Activated CD8-positive, alpha-beta T cell treated with anti-CD3 and anti-CD28 coated beads for 36 hours (primary cell): Measurements from ENCODE around the gene SF3B3. TPM values are rescaled to one million over a fixed set of nuclear protein-coding genes. Genes with fewer than 3 reads are reported as not detected.

Experiments used
- ATAC-seq: fragments of 200-7000 bp; cut with Tn5 transposase; one replicate; pipeline ENCODE4 v1.10.0; 2021; ENCODE audit warnings: mild to moderate bottlenecking, moderate library complexity
- CTCF ChIA-PET: fragments of 350-600 bp; sonication (Branson Sonifier 250); formaldehyde crosslinking; loops from one replicate; lab custom pipeline; 2021; ENCODE audit warnings: antibody characterized with exemption; lab: Charles Lee
- POLR2A ChIA-PET: fragments of 350-600 bp; sonication (Branson Sonifier 250); formaldehyde crosslinking; loops from one replicate; lab custom pipeline; 2021; ENCODE audit warnings: antibody characterized with exemption; lab: Charles Lee
- DNase-seq: peaks from one replicate; pipeline ENCODE4 v3.0.0-alpha.2; 2020
- H3K27ac Mint-ChIP-seq: one replicate; pipeline ENCODE4 v1.8.0; 2021; ENCODE audit warnings: mild to moderate bottlenecking, mixed read lengths
- H3K27me3 Mint-ChIP-seq: one replicate; pipeline ENCODE4 v1.8.0; 2021; ENCODE audit warnings: mixed read lengths
- H3K36me3 Mint-ChIP-seq: one replicate; pipeline ENCODE4 v1.8.0; 2021; ENCODE audit warnings: low read depth, mixed read lengths
- H3K4me1 Mint-ChIP-seq: one replicate; pipeline ENCODE4 v1.8.0; 2021; ENCODE audit warnings: low read depth, mixed read lengths
- H3K4me3 Mint-ChIP-seq: one replicate; pipeline ENCODE4 v1.8.0; 2021; ENCODE audit warnings: mild to moderate bottlenecking, moderate library complexity, mixed read lengths
- H3K9me3 Mint-ChIP-seq: one replicate; pipeline ENCODE4 v1.8.0; 2021; ENCODE audit warnings: mixed read lengths
- CTCF ChIP-seq: fragments of 200-600 bp; IDR thresholded peaks from one replicate; pipeline ENCODE4 v1.8.0; 2022; ENCODE audit warnings: antibody characterized with exemption, mild to moderate bottlenecking
- intact Hi-C: fragments of 100-400 bp; cut with micrococcal nuclease; formaldehyde crosslinking; loops from one replicate; pipeline ENCODE4 v1.10.0; 2022
- total RNA-seq, 2 experiments: library from RNA; stranded (reverse); gene quantifications; one replicate each; pipeline ENCODE4 v1.2.3, GENCODE V29; 2021

The SF3B3 gene
- total RNA-seq, 2 experiments from 2014 or later, result 543 to 552 TPM

GRCh38 chr16:70494202-70494770, 29.3 kb upstream of the SF3B3 start:
- POLR2A ChIA-PET, result interaction anchor here (1.7 kb wide), 1 partner anchor 15 kb away, joined by 5 read pairs; no protein-coding TSS in a partner anchor
- Mint-ChIP-seq H3K4me1 (peaks cover 17% of the 10 kb centered on the region), H3K36me3 (peaks cover 16% of the 10 kb centered on the region), H3K4me3 (no peak overlapping the region), H3K27ac (peak overlapping the region; percentile 15), H3K27me3 (no peaks in the 10 kb centered on the region), H3K9me3 (no peaks in the 10 kb centered on the region)
- no peak for TF ChIP-seq CTCF
- peak; percentile 58 for ATAC-seq
- CTCF ChIA-PET, result interaction anchor here (1.0 kb wide), 1 partner anchor 15 kb away, joined by 3 read pairs; no protein-coding TSS in a partner anchor
- no peak for DNase-seq
- intact Hi-C loops, result no loop called here

- peaks cover 16% of the 10 kb centered on the region for H3K36me3 Mint-ChIP-seq
- POLR2A ChIA-PET, result interaction anchor here (1.0 to 1.7 kb wide), 2 partner anchors 16 to 30 kb away, joined by 3 to 5 read pairs; no protein-coding TSS in a partner anchor
- no peak for TF ChIP-seq CTCF
- CTCF ChIA-PET, result no interaction called here
- DNase-seq, result no peak
- H3K27me3 Mint-ChIP-seq, result no peaks in the 10 kb centered on the region
- peak overlapping the region; percentile 15 for H3K27ac Mint-ChIP-seq
- intact Hi-C loops, result no loop called here
- peak; percentile 58 for ATAC-seq
- H3K4me1 Mint-ChIP-seq, result peaks cover 17% of the 10 kb centered on the region
- no peaks in the 10 kb centered on the region for H3K9me3 Mint-ChIP-seq
- no peak overlapping the region for H3K4me3 Mint-ChIP-seq
These were observed 28.8 kb upstream of the SF3B3 start for GRCh38 chr16:70494777-70495176.

GRCh38 chr16:70495425-70496182, 28.0 kb upstream of the SF3B3 start:
- intact Hi-C loops, result no loop called here
- no peak for TF ChIP-seq CTCF
- DNase-seq, result no peak
- no peaks in the 10 kb centered on the region for H3K9me3 Mint-ChIP-seq
- no peak overlapping the region for H3K27ac Mint-ChIP-seq
- H3K36me3 Mint-ChIP-seq, result peaks cover 16% of the 10 kb centered on the region
- H3K4me3 Mint-ChIP-seq, result no peak overlapping the region
- no peaks in the 10 kb centered on the region for H3K27me3 Mint-ChIP-seq
- H3K4me1 Mint-ChIP-seq, result peaks cover 17% of the 10 kb centered on the region
- no peak for ATAC-seq
- CTCF ChIA-PET, result no interaction called here
- POLR2A ChIA-PET, result interaction anchor here (1.0 to 1.7 kb wide), 2 partner anchors 17 to 29 kb away, joined by 3 to 5 read pairs; no protein-coding TSS in a partner anchor

- no peaks in the 10 kb centered on the region for H3K9me3 Mint-ChIP-seq
- DNase-seq (no peak), ATAC-seq (peak; percentile 49)
- ChIA-PET POLR2A (interaction anchor here (0.7 to 1.1 kb wide), 2 partner anchors 19 to 150 kb away, joined by 3 to 5 read pairs; partner anchors contain the start of gene DDX19A), CTCF (interaction anchor here (1.0 to 1.3 kb wide), 2 partner anchors 28 to 102 kb away, joined by 3 to 4 read pairs; no protein-coding TSS in a partner anchor)
- intact Hi-C loops, result no loop called here
- H3K27ac Mint-ChIP-seq, result no peak overlapping the region
- peaks cover 17% of the 10 kb centered on the region for H3K4me1 Mint-ChIP-seq
- no peak overlapping the region for H3K4me3 Mint-ChIP-seq
- H3K27me3 Mint-ChIP-seq, result no peaks in the 10 kb centered on the region
- no peak for TF ChIP-seq CTCF
- peaks cover 16% of the 10 kb centered on the region for H3K36me3 Mint-ChIP-seq
These were observed 27.1 kb upstream of the SF3B3 start for GRCh38 chr16:70496513-70496912.
